Activated CD8-positive, alpha-beta memory T cell treated with anti-CD3 and anti-CD28 coated beads for 1 hour (primary cell): Measurements from ENCODE around the gene SIGLEC15.
"Not testable (repeated sequence)": the region's sequence is repeated elsewhere in the genome, so short reads cannot be mapped to it uniquely, and the experiment has no call there.

Source experiments
- DNase-seq, 2 donors: peaks; one replicate each; pipeline ENCODE4 v3.0.0-alpha.2; 2020; ENCODE audit warnings: low read depth in 1 of 2; ENCODE audit errors: extremely low read depth in 1 of 2

SIGLEC15 gene

GRCh38 chr18:45841765-45842442, 16.4 kb downstream of the SIGLEC15 start:
- DNase-seq = no peak

- no peak for DNase-seq
Observed at GRCh38 chr18:45843019-45843418, 17.5 kb downstream of the SIGLEC15 start.

GRCh38 chr18:45844938-45845337, 19.5 kb downstream of the SIGLEC15 start:
- DNase-seq = no peak

GRCh38 chr18:45845410-45845809, 19.9 kb downstream of the SIGLEC15 start:
- DNase-seq = no peak

GRCh38 chr18:45847119-45847518, 21.6 kb downstream of the SIGLEC15 start:
- no peak for DNase-seq

- DNase-seq = not testable (repeated sequence)
Observed at GRCh38 chr18:45848643-45849042, 23.2 kb downstream of the SIGLEC15 start.

- DNase-seq = no peak
Observed at GRCh38 chr18:45849529-45849928, 24.1 kb downstream of the SIGLEC15 start.

- no peak for DNase-seq
Observed at GRCh38 chr18:45850021-45850420, 24.5 kb downstream of the SIGLEC15 start.

- DNase-seq = no peak
Observed at GRCh38 chr18:45851161-45851925, 25.9 kb downstream of the SIGLEC15 start.

- no peak for DNase-seq
Observed at GRCh38 chr18:45852631-45853030, 27.2 kb downstream of the SIGLEC15 start.

- no peak for DNase-seq
Observed at GRCh38 chr18:45854036-45854586, 28.6 kb downstream of the SIGLEC15 start.

GRCh38 chr18:45856531-45856930, 31.1 kb downstream of the SIGLEC15 start:
- no peak for DNase-seq

GRCh38 chr18:45859334-45859733, 33.9 kb downstream of the SIGLEC15 start:
- DNase-seq = no peak

- DNase-seq = no peak
Observed at GRCh38 chr18:45860492-45860891, 35.0 kb downstream of the SIGLEC15 start.

- no peak for DNase-seq
Observed at GRCh38 chr18:45860971-45861370, 35.5 kb downstream of the SIGLEC15 start.

- DNase-seq = no peak
Observed at GRCh38 chr18:45861926-45862325, 36.5 kb downstream of the SIGLEC15 start.

GRCh38 chr18:45863469-45863868, 38.0 kb downstream of the SIGLEC15 start:
- no peak for DNase-seq

- DNase-seq = no peak
Observed at GRCh38 chr18:45864081-45864480, 38.6 kb downstream of the SIGLEC15 start.

- DNase-seq = no peak
Observed at GRCh38 chr18:45865466-45865865, 40.0 kb downstream of the SIGLEC15 start.

GRCh38 chr18:45870419-45870818, 44.9 kb downstream of the SIGLEC15 start:
- no peak for DNase-seq

- no peak for DNase-seq
Observed at GRCh38 chr18:45871431-45872084, 46.1 kb downstream of the SIGLEC15 start.
